Tongue (tissue), 2 donors: Measurements from ENCODE around the gene GNA14. TPM values are rescaled to one million over a fixed set of nuclear protein-coding genes. Genes with fewer than 3 reads are reported as not detected.
"Not testable (repeated sequence)": the region's sequence is repeated elsewhere in the genome, so short reads cannot be mapped to it uniquely, and the experiment has no call there.

Source experiments
- DNase-seq: peaks from one replicate; pipeline ENCODE4 v3.0.0-alpha.2; 2015
- total RNA-seq: library from RNA; depleted of rRNA; stranded (reverse); fragments of >200 nt; gene quantifications from one replicate; pipeline ENCODE4 v1.2.3, GENCODE V29; 2014

Gene GNA14
- total RNA-seq, 1 donor from 2014 or later: 5.9 TPM

DNA sequence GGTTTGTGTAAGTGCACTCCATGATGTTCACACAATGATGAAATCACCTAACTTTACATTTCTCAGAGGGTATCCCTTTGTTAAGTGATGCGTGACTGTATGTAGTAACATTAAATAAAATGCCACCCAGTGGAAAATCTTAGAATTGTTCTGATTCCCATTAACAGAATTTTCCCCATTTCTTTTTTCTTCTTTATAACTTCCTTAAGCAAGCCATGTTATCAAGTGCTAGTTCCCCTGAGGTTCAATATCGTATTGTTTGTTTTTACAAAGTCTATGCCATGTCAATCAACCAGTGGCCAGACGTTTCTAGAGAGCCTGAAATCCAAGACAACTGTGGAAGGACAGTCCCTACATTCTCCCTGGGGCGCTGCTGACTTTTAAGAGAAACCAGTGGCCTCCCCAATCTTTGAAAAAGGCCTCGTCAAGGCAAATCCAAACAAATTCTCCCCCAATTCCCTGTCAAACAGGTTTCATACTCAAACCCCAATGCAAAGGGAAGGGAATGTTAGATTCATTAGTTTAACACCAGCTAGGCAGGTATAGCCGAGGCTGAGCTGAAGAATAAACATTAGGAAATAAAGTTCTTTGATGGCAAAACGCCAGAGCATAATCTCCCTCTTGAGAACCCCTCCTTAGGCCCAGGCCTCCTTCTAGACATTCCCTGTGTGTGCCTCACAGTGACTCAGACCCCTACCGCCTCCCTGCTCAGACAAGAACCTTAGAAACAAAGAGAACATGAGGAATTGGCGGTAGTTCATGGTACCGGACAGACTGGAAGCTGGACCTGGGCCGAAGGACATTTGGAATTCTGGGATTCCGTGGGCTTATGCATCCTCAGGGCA lies 198.7 kb downstream of the GNA14 start:
- peak; percentile 71 for DNase-seq

DNA sequence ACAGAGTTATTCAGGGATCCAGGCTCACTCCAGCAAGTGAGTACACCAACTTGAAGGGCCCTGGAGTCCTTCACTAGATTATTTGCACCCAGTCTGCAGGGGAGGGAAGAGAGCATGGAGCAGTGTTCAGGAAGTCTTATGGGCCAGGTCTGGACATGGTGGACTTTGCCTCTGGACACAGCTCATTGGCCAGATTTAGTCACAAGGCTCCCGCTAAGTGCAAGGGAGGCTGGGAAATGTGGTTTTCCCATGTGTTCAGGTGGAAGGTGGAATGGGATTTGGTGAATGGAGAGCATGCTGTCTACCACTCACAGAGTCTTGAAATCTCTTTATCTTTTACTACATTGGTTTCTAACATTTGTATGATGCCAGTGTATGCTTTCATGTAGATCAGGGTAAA lies 200.5 kb downstream of the GNA14 start:
- no peak for DNase-seq

GRCh38 chr9:77442436-77442835 lies 205.7 kb downstream of the GNA14 start:
- DNase-seq: no peak

DNA sequence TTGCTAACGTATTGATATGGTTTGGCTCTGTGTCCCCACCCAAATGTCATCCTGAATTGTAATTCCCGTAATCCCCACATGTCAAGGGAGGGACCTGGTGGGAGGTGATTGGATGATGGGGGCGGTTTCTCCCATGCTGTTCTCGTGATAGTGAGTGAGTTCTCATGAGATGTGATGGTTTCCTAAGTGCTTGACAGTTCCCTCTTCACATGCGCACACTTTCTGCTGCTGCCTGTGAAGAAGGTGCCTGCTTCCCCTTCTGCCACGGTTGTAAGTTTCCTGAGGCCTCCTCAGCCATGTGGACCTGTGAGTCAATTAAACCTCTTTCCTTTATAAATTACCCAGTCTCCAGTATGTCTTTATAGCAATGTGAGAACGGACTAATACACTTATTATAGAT lies 207.0 kb downstream of the GNA14 start:
- DNase-seq: not testable (repeated sequence)

DNA sequence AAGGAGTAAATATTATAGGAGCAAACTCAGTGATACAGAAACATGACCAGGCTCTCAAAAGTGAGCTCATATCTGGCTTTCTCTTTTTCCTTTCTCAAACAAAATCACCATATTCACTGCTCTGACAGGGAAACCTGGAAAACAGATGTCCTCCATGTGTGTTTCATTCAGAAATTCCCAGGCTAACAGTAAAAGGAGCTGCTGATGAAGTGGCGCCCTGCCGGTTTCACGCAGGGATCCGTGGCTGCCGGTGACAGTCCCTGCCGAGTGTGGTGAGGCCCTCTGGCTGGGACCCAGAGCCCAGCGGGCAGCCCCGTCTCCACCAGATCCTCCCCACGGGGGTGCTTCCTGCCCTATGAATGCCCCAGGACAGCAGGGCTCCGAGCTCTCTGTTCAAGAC lies 208.1 kb downstream of the GNA14 start:
- DNase-seq: peak; percentile 73

GRCh38 chr9:77438653-77439052 lies 209.5 kb downstream of the GNA14 start:
- DNase-seq: no peak

- peak; percentile 38 for DNase-seq
These were observed 212.4 kb downstream of the GNA14 start for GRCh38 chr9:77435688-77436087.

GRCh38 chr9:77435277-77435676 lies 212.8 kb downstream of the GNA14 start:
- DNase-seq: no peak

DNA sequence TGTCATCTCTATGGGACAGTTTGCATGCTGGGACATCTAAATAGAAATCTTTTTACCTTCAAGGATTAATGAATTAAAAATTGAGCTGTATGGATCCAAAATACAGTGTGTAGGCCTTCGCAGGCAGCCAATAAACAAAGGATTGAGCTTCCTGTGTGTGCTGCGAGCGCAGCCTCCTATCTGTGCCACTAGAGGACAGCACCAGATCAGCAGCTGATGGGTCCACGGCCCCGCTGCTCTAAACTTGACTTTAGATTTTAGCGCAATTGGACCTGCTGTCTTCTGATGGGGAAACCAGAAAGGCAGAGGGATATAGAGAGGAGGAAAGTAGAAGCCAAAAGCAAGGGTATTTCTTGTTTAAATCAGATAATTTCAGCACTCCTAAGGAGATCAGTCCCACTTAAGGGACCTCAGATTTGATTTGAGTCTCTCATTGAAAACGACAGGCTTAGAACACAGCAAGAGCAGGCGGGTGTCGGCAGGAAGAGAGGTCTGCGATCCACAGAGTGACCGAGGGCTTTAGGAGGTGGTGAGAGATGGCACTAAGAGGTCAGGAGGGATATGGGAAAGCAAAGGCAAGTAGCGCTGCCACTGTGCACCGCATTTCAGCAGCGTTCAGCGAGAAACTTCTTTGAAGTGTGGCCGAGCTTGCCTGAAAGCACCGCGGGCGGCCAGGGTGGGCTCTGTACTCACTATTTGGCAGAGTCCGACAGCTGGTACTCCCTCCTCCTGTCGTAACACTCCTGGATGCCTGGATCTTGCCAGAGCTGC lies 214.3 kb downstream of the GNA14 start:
- peak; percentile 84 for DNase-seq

DNA sequence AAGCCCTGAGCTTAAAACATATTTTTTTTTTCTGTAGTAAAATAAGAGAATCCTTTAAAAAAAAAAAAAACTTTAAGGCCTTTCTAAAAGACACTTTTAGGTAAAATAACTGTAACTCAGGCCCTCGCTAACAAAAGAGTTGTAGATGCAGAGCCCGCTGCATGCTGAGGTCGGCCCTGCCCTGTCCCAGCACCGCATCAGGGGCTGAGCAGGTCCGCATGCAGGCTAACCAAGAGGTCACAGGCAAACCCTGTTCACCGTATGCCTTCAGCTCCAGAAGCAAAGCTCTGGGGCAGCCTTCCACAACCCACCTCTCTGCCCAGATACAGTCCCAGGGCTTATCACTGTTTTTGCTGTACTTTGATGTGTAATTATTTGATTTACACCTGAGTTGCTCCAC lies 216.1 kb downstream of the GNA14 start:
- DNase-seq: no peak

GRCh38 chr9:77429928-77430327 lies 218.2 kb downstream of the GNA14 start:
- DNase-seq: no peak

DNA sequence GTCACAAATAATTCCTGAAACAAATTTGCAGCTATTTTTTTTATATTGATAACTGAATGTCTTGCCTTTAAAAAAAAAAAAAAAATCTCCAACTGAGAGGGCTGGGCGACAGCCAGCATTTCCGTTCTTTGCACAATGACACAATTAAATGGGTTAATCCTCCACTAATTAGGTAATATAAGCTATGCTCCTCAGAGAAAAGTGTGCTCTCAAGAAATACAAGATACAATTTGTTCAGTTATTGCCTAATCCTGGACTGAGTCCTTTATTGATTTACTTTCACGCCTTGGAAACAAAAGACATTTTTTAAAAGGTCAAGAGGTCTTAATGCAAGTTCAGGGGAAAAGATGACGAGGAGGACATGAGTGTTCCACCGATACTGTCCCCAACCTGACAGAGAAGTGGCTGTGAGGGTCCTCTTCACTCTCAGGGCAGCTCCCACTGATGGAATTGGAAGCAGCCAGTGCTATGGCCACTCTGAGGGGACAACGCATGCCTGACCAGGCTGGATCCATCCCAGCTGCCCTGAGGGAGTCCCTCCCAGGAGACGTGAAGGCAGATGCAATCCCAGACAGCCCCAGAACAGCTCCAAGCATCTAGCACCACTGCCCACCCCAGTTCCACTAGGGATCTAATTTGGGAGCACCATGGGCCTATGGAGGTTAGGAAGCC lies 220.7 kb downstream of the GNA14 start:
- no peak for DNase-seq

DNA sequence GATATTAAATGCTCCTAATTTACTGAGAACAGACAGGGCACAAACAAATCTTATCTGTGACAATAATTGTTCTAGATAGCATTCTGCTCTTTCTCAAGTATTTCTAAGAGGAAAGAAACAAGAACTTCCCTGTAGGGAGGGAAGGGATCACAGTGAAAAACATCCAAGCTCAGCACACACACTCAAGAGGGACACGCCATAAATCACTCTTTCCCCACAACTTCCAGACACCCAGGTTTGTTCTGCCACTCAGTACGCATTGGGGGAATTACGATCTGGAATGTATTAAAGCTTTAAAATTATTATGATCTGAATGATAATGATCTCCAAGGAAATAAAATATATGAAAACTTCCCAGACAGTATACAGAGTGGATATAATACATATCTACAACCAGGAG lies 221.4 kb downstream of the GNA14 start:
- no peak for DNase-seq

DNA sequence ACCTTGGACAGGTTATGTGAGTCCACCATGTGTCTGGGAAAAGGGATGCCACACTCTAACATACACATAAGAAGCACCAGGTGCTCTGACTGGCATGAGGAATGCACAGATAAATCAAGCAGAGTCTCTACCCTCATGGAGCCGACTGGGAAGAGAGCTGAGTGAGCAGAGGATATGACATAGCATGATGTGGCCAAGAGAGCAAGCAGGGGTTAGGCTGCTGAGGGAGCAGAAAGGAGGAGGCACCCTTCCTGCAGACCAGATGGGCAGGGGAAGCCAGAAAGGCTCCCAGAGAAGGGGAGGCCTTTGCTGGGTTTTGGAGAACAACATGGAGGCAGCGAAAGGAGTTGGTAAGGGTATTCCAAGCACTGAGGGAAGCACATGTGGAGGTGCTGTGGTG lies 223.1 kb downstream of the GNA14 start:
- no peak for DNase-seq

GRCh38 chr9:77423841-77424240 lies 224.3 kb downstream of the GNA14 start:
- no peak for DNase-seq

- no peak for DNase-seq
These were observed 225.2 kb downstream of the GNA14 start for GRCh38 chr9:77422969-77423368.

DNA sequence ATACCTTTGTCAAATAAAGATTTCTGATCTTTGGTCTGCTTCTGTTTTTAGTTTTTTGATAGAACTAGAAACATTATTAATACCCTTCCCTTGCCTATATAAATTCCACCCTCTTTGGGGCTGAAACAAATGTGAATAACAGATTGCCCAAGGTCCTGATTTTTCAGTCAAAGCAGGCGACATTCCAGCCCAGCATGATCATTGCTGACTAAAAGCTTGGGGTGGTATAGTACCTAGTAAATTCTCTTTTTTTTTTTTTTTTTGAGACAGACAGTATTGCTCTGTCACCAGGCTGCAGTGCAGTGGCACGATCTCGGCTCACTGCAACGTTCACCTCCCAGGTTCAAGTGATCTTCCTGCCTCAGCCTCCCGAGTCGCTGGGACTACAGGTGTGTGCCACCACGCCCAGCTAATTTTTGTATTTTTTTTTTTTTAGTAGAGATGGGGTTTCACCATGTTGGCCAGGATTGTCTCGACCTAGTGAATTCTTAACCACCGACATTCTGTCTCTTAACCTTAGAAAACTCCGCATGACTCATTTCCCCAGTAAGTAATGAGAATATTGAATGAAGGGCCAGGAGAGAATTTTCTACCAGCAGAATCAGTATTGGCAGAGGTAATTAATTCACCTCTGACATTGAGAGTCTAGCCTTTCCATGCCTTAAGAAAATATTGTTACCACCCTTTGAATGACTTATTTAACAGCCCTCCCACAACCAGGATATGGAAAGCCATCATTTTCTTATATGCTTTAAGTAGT lies 226.4 kb downstream of the GNA14 start:
- DNase-seq: no peak

DNA sequence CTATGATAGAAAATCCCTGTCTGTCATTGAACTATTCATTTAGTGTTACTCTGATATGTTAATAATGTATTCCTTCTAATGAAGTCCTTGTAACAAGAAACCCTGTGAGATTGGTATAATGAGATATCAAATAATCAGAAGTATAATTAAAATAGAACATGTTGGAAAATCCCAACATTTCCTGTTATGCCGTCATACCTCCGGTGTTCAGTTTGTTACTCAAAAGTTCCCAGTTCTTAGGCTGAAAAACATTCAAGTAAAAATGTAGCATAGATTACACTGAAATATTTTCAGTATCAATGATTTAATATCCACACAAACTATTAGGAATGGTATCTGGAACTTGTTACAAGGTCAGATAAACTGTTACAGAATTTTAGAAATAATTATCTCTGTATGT lies 227.5 kb downstream of the GNA14 start:
- DNase-seq: no peak

DNA sequence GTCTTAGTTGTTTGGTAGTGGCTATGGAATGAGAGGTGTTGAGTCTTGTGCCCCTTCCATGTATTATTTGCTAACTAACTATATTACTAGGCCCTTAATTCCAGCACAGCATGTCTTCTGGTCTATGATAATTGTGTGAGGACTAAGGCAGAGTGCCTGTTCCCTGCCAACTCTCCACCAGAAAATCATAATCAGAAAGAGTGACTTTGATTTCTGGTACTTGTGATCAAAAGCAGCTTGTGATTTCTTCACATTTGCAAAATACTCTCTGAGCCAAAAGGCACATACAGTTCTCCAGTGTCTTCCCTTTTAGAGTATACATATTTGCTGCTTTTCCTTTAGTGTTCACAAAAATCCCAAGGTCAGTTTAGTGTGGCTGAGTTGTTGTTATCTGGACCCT lies 229.9 kb downstream of the GNA14 start:
- no peak for DNase-seq

- no peak for DNase-seq
These were observed 230.6 kb downstream of the GNA14 start for GRCh38 chr9:77417566-77417965.

- not testable (repeated sequence) for DNase-seq
These were observed 239.6 kb downstream of the GNA14 start for GRCh38 chr9:77408521-77408920.

DNA sequence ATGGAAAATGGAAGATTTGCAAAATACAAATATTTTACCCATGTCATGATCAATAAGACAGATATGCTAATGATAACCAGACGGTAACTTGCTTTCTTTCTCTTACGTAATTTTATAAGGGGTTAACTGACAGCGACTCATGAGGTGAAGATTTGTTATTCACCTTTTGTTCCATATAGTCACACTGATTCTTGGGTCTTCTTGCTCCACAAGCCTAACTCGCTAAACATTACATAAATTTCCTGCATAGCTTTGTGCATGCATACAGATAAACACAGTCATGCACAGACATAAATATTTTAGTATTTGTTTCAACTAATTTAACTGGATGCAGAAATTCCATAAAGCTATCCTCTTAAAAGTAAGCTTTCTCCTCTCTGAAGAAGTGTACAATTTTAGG lies 244.9 kb downstream of the GNA14 start:
- no peak for DNase-seq
